HepG2 (cell line): ENCODE measurements around the gene FBXW2. TPM values are rescaled to one million over a fixed set of nuclear protein-coding genes. Genes with fewer than 3 reads are reported as not detected.
A peak's percentile ranks its signal among the peaks of the same experiment; 100 is the strongest.

Experiments used
- AHDC1 ChIP-seq: sonication (generic); formaldehyde crosslinking; IDR thresholded peaks from 2 replicates; pipeline ENCODE4 v1.5.1; 2020; ENCODE audit warnings: mild to moderate bottlenecking, missing genetic modification reagents, borderline replicate concordance
- BHLHE40 ChIP-seq: IDR thresholded peaks from 2 replicates; pipeline ENCODE4 v1.6.1; 2011; ENCODE audit warnings: low read length, improper control_type of control experiment
- FOXP4 ChIP-seq: sonication (generic); formaldehyde crosslinking; IDR thresholded peaks from 2 replicates; pipeline ENCODE4 v1.4.0; 2020; ENCODE audit warnings: missing genetic modification reagents
- GMEB1 ChIP-seq: sonication (generic); formaldehyde crosslinking; IDR thresholded peaks from 2 replicates; pipeline ENCODE4 v1.5.1; 2020; ENCODE audit warnings: missing genetic modification reagents, mild to moderate bottlenecking, borderline replicate concordance
- GZF1 ChIP-seq: sonication (generic); formaldehyde crosslinking; IDR thresholded peaks from 2 replicates; pipeline ENCODE4 v1.5.1; 2020; ENCODE audit warnings: mild to moderate bottlenecking, missing genetic modification reagents
- HDAC2 ChIP-seq: sonication (generic); formaldehyde crosslinking; IDR thresholded peaks from 2 replicates; pipeline ENCODE4 v1.4.0; 2020; ENCODE audit warnings: missing genetic modification reagents
- LCORL ChIP-seq, 2 experiments: fragments of 450-650 bp in 1 of 2; sonication (generic) in 1 of 2; formaldehyde crosslinking in 1 of 2; IDR thresholded peaks; 2 replicates each; pipeline versions ENCODE4 v1.5.0 to v1.6.1; 2017 to 2020; ENCODE audit warnings: antibody characterized with exemption in 1 of 2, missing genetic modification reagents in 1 of 2
- MEIS1 ChIP-seq: sonication (generic); formaldehyde crosslinking; IDR thresholded peaks from 2 replicates; pipeline ENCODE4 v1.9.0; 2021; ENCODE audit warnings: mild to moderate bottlenecking, missing genetic modification reagents, moderate library complexity, borderline replicate concordance
- NCOA1 ChIP-seq: sonication (generic); formaldehyde crosslinking; IDR thresholded peaks from 2 replicates; pipeline ENCODE4 v1.9.0; 2021; ENCODE audit warnings: missing genetic modification reagents
- TBX3 ChIP-seq: fragments of 450-650 bp; IDR thresholded peaks from 2 replicates; pipeline ENCODE4 v1.6.1; 2017; ENCODE audit warnings: antibody characterized with exemption, mild to moderate bottlenecking, inconsistent platforms, borderline replicate concordance
- ZBTB21 ChIP-seq: sonication (generic); formaldehyde crosslinking; IDR thresholded peaks from 2 replicates; pipeline ENCODE4 v1.4.0; 2020; ENCODE audit warnings: missing genetic modification reagents
- ZMAT3 ChIP-seq: sonication (generic); formaldehyde crosslinking; conservative IDR thresholded peaks from 2 replicates; pipeline ENCODE4 v1.7.0; 2021; ENCODE audit warnings: missing genetic modification reagents
- ZNF646 ChIP-seq: sonication (generic); formaldehyde crosslinking; IDR thresholded peaks from 2 replicates; pipeline ENCODE4 v1.9.0; 2021; ENCODE audit warnings: mild to moderate bottlenecking, missing genetic modification reagents
- ZNF724P ChIP-seq: sonication (generic); formaldehyde crosslinking; IDR thresholded peaks from 2 replicates; pipeline ENCODE4 v1.8.0; 2022; ENCODE audit warnings: missing genetic modification reagents, borderline replicate concordance
- polyA plus RNA-seq, 8 experiments: library from polyadenylated mRNA; depleted of rRNA in 3 of 8; stranded (reverse) in 7 of 8; unstranded in 1 of 8; fragments of >200 nt; fragmentation: Illumina TruSeq in 4 of 8; extraction: Trizol in 4 of 8; gene quantifications; 2 replicates each; pipeline versions ENCODE4 v1.2.1 to v1.2.3, GENCODE V29; 2011 to 2016; ENCODE audit warnings: low read depth in 4 of 8, missing spikeins in 1 of 8, mixed read lengths in 1 of 8; ENCODE audit not compliant: insufficient read depth in 1 of 8
- total RNA-seq, 5 experiments: library from RNA; depleted of rRNA; stranded (reverse); fragments of >200 nt; fragmentation: Illumina TruSeq; extraction: Trizol; gene quantifications; 2 replicates each; pipeline ENCODE4 v1.2.3, GENCODE V29; 2016; ENCODE audit warnings: low read depth in 1 of 5

FBXW2 gene
- total and polyA plus RNA-seq, 2 of the 13 experiments (the other 11 are each of a cell fraction or from before 2014, with no cell fraction given): 35.4 to 43.1 TPM

GRCh38 chr9:120778758-120779157 is 14.5 kb downstream of the FBXW2 start (continued):
- TF ChIP-seq MEIS1 (CRISPR knock-in tag) (no peak), GMEB1 (no peak), FOXP4 (CRISPR knock-in tag) (peak; percentile 85), NCOA1 (no peak), ZNF646 (CRISPR knock-in tag) (no peak), BHLHE40 (peak; percentile 57; the same call in 1 of the 2 replicates), ZMAT3 (no peak), HDAC2 (CRISPR knock-in tag) (peak; percentile 91), AHDC1 (CRISPR knock-in tag) (peak; percentile 85), ZBTB21 (CRISPR knock-in tag) (no peak), GZF1 (CRISPR knock-in tag) (no peak), LCORL (IDR thresholded peaks at IDR 0.05) (no peak), LCORL (CRISPR knock-in tag; IDR thresholded peaks at IDR 0.05) (no peak), ZNF724P (CRISPR knock-in tag) (no peak), TBX3 (peak; percentile 90)
